ENCODE data around the gene ITIH2. TPM values are rescaled to one million over a fixed set of nuclear protein-coding genes. Genes with fewer than 3 reads are reported as not detected.

ITIH2 gene
- total RNA-seq, 1 experiment from 2014 or later: 13.3 TPM

DNA sequence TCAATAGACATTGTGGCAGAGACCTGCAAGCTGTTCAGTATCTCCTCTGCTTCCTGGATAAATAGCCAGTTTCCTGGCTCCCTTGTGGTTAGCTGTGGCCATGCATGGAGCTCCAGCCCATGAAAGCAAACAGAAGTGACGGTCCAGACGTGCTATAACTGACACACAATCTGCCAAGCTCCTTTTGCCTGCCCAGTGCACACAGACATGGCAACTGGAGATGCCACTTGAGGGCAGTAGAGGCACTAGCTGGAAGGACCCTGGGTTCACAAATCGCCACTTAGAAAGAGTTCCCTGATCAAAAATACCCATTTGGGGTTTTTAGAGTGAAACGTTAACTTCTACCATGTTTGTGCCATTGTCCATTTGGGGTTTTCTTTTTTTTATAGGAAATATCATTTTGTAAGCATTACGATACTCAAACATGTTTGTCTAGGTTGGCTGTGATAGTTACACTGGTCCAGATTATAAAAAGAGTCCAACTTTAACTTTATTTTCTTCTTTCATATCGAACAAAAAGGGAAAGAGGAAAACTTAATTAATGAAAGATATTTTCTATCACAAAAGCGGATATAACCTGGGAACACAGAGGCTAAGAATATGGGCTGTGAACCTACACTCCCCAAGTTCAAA, 53.4 kb downstream of the ITIH2 start:
- H3K36me3 Mint-ChIP-seq (ENCODE audit: insufficient read depth, unreplicated experiment): peaks cover 90% of the 10 kb centered on the region

DNA sequence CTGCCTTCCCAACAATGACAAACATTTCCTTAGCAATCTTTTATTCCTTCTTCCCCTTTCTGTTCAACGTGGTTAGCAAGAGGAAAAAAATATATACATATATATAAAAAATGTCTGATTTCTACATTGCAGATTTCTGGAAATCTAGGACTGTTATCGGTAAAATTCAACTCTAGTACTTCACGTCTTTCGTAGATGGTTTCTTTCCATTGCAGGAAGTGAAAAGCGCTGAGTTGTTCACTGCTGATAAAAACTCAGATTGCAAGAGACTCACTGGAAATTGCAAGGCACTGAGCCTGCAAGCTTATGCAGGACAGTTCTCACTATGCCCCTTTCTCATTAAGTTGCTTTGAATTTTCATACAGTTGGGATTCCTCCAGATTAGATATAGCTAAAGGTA, 60.8 kb downstream of the ITIH2 start:
- H3K27me3 ChIP-seq (replicated peaks; ENCODE audit: control insufficient read depth, insufficient read depth, low read length): no peaks in the 10 kb centered on the region
- Mint-ChIP-seq H3K27ac (ENCODE audit: unreplicated experiment) (no peak overlapping the region), H3K4me1 (ENCODE audit: low read depth, unreplicated experiment) (no peaks in the 10 kb centered on the region), H3K9me3 (ENCODE audit: unreplicated experiment) (no peaks in the 10 kb centered on the region), H3K36me3 (ENCODE audit: insufficient read depth, unreplicated experiment) (peaks cover 95% of the 10 kb centered on the region), H3K4me3 (ENCODE audit: unreplicated experiment) (no peak overlapping the region), H3K27me3 (ENCODE audit: insufficient read depth, unreplicated experiment) (no peaks in the 10 kb centered on the region)
- TF ChIP-seq, protein P1, sequence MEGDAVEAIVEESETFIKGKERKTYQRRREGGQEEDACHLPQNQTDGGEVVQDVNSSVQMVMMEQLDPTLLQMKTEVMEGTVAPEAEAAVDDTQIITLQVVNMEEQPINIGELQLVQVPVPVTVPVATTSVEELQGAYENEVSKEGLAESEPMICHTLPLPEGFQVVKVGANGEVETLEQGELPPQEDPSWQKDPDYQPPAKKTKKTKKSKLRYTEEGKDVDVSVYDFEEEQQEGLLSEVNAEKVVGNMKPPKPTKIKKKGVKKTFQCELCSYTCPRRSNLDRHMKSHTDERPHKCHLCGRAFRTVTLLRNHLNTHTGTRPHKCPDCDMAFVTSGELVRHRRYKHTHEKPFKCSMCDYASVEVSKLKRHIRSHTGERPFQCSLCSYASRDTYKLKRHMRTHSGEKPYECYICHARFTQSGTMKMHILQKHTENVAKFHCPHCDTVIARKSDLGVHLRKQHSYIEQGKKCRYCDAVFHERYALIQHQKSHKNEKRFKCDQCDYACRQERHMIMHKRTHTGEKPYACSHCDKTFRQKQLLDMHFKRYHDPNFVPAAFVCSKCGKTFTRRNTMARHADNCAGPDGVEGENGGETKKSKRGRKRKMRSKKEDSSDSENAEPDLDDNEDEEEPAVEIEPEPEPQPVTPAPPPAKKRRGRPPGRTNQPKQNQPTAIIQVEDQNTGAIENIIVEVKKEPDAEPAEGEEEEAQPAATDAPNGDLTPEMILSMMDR (IDR thresholded peaks at IDR 0.05; ENCODE audit: insufficient read depth in 1 of 2, low read depth in 1 of 2, low read length in 1 of 2, severe bottlenecking in 1 of 2, unreplicated experiment in 1 of 2): no peak
- DNase-seq: no peak
- no peaks in the 10 kb centered on the region for H3K9me3 ChIP-seq
- BruUV-seq (replicated peaks): no TSS peak
- H3K36me3 ChIP-seq (ENCODE audit: control insufficient read depth, insufficient read depth, low read length): peaks cover 1% of the 10 kb centered on the region; the same call in 1 of the 2 replicates
- H3K4me3 ChIP-seq (ENCODE audit: low read depth, low read length): no peak overlapping the region
- ChIA-PET POLR2A (no interaction called here), CTCF (no interaction called here)
- no peaks in the 10 kb centered on the region for H3K4me1 ChIP-seq
- intact Hi-C loops (cut with micrococcal nuclease; ENCODE audit: unreplicated experiment): no loop called here

More for the DNA sequence above, 53.4 kb downstream of the ITIH2 start:
- Mint-ChIP-seq H3K27ac (ENCODE audit: unreplicated experiment) (no peak overlapping the region), H3K27me3 (ENCODE audit: insufficient read depth, unreplicated experiment) (no peaks in the 10 kb centered on the region), H3K9me3 (ENCODE audit: unreplicated experiment) (no peaks in the 10 kb centered on the region), H3K4me3 (ENCODE audit: unreplicated experiment) (no peak overlapping the region), H3K4me1 (ENCODE audit: low read depth, unreplicated experiment) (no peaks in the 10 kb centered on the region)
- TF ChIP-seq, protein P1 (IDR thresholded peaks at IDR 0.05; ENCODE audit: insufficient read depth in 1 of 2, low read depth in 1 of 2, low read length in 1 of 2, severe bottlenecking in 1 of 2, unreplicated experiment in 1 of 2): peak; percentile 50 to 84
- no peaks in the 10 kb centered on the region for H3K9me3 ChIP-seq
- POLR2A ChIA-PET: no interaction called here
- H3K27me3 ChIP-seq (replicated peaks; ENCODE audit: control insufficient read depth, insufficient read depth, low read length): no peaks in the 10 kb centered on the region
- CTCF ChIA-PET: interaction anchor here (0.6 to 1.3 kb wide), 9 partner anchors 32 to 231 kb away, joined by 3 to 16 read pairs (median 4); partner anchors contain the start of gene TAF3
- intact Hi-C loops (cut with micrococcal nuclease; ENCODE audit: unreplicated experiment): loop anchor here (1.0 to 5.0 kb wide), 2 partner anchors 231 to 1451 kb away; no protein-coding TSS in a partner anchor
- DNase-seq: peak in 1 of 2 experiments; percentile 56
- peaks cover 1% of the 10 kb centered on the region for H3K36me3 ChIP-seq (ENCODE audit: control insufficient read depth, insufficient read depth, low read length)
- H3K4me1 ChIP-seq: no peaks in the 10 kb centered on the region
- no peak overlapping the region for H3K4me3 ChIP-seq (ENCODE audit: low read depth, low read length)
- no TSS peak for BruUV-seq (replicated peaks)

DNA sequence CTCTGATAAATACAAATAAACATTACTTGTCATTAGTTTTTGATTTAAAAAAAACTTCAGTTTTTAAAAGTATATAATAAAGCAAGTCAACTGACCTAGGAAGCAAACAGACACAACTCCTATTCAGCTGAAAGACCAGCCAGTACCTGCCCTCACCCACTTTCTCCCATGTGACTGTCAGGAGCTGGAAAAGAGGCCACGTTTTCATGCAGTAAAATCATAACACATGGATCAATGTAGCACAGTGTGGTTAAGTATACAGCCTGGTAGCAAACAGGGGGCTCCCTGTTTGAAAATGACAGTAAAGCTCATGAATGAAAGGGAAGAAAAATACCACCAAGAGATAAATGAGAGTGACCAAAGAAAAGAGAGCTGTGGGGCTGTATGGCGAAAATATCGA, 63.1 kb downstream of the ITIH2 start:
- no peak for DNase-seq
- Mint-ChIP-seq H3K27me3 (ENCODE audit: insufficient read depth, unreplicated experiment) (no peaks in the 10 kb centered on the region), H3K27ac (ENCODE audit: unreplicated experiment) (no peak overlapping the region), H3K4me1 (ENCODE audit: low read depth, unreplicated experiment) (no peaks in the 10 kb centered on the region), H3K36me3 (ENCODE audit: insufficient read depth, unreplicated experiment) (peaks cover 88% of the 10 kb centered on the region), H3K9me3 (ENCODE audit: unreplicated experiment) (no peaks in the 10 kb centered on the region), H3K4me3 (ENCODE audit: unreplicated experiment) (no peak overlapping the region)
- H3K27me3 ChIP-seq (replicated peaks; ENCODE audit: control insufficient read depth, insufficient read depth, low read length): no peaks in the 10 kb centered on the region; the same call in 1 of the 2 replicates
- ChIA-PET CTCF (no interaction called here), POLR2A (no interaction called here)
- no peaks in the 10 kb centered on the region for H3K4me1 ChIP-seq
- intact Hi-C loops (cut with micrococcal nuclease; ENCODE audit: unreplicated experiment): no loop called here
- peaks cover 4% of the 10 kb centered on the region; the same call in 1 of the 2 replicates for H3K36me3 ChIP-seq (ENCODE audit: control insufficient read depth, insufficient read depth, low read length)
- TF ChIP-seq, protein P1 (IDR thresholded peaks at IDR 0.05; ENCODE audit: insufficient read depth in 1 of 2, low read depth in 1 of 2, low read length in 1 of 2, severe bottlenecking in 1 of 2, unreplicated experiment in 1 of 2): no peak
- no TSS peak for BruUV-seq (replicated peaks)
- H3K9me3 ChIP-seq: no peaks in the 10 kb centered on the region
- H3K4me3 ChIP-seq (ENCODE audit: low read depth, low read length): no peak overlapping the region

Measured in Caco-2 (cell line).